GM12892 (cell line): ENCODE data around the gene SYNE1.

ENCODE experiments used
- POLR2A ChIP-seq: IDR thresholded peaks from 2 replicates; pipeline ENCODE4 v1.6.1; 2011; ENCODE audit warnings: low read depth, low read length, control low read depth
- POLR2AphosphoS5 ChIP-seq: IDR thresholded peaks from 2 replicates; pipeline ENCODE4 v1.6.1; 2011; ENCODE audit warnings: low read depth, low read length, control low read depth

GRCh38 chr6:152508477-152508876 lies 128.7 kb downstream of the SYNE1 start:
- TF ChIP-seq POLR2AphosphoS5 (no peak), POLR2A (no peak)
